Raji (cell line): ENCODE measurements around the gene EPHB1.

Experiments used
- POLR2A ChIP-seq: IDR thresholded peaks from 2 replicates; pipeline ENCODE4 v1.6.1; 2011; ENCODE audit warnings: low read depth, low read length, control low read depth; ENCODE audit not compliant: insufficient read depth

The EPHB1 gene

GRCh38 chr3:135258916-135259315, 463.9 kb downstream of the EPHB1 start:
- TF ChIP-seq POLR2A, result no peak

- no peak for TF ChIP-seq POLR2A
Measured at GRCh38 chr3:135260025-135260424, 465.0 kb downstream of the EPHB1 start.

GRCh38 chr3:135261214-135261775, 466.2 kb downstream of the EPHB1 start:
- no peak for TF ChIP-seq POLR2A

GRCh38 chr3:135261916-135262315, 466.9 kb downstream of the EPHB1 start:
- TF ChIP-seq POLR2A, result no peak

GRCh38 chr3:135262441-135262840, 467.4 kb downstream of the EPHB1 start:
- no peak for TF ChIP-seq POLR2A

GRCh38 chr3:135263331-135263730, 468.3 kb downstream of the EPHB1 start:
- TF ChIP-seq POLR2A, result no peak

- TF ChIP-seq POLR2A, result no peak
Measured at GRCh38 chr3:135267487-135267886, 472.4 kb downstream of the EPHB1 start.

GRCh38 chr3:135268941-135269532, 474.0 kb downstream of the EPHB1 start:
- no peak for TF ChIP-seq POLR2A

- no peak for TF ChIP-seq POLR2A
Measured at GRCh38 chr3:135271177-135272025, 476.3 kb downstream of the EPHB1 start.

GRCh38 chr3:135272026-135272669, 477.1 kb downstream of the EPHB1 start:
- TF ChIP-seq POLR2A, result no peak

- no peak for TF ChIP-seq POLR2A
Measured at GRCh38 chr3:135292162-135292561, 497.1 kb downstream of the EPHB1 start.

- no peak for TF ChIP-seq POLR2A
Measured at GRCh38 chr3:135301670-135302069, 506.6 kb downstream of the EPHB1 start.

- no peak for TF ChIP-seq POLR2A
Measured at GRCh38 chr3:135304378-135304777, 509.3 kb downstream of the EPHB1 start.
